K562 (cell line): Measurements from ENCODE around the gene CDT1. TPM values are rescaled to one million over a fixed set of nuclear protein-coding genes. Genes with fewer than 3 reads are reported as not detected.
A peak's percentile ranks its signal among the peaks of the same experiment; 100 is the strongest.

Experiments used
- E2F3 ChIP-seq: fragments of 250-450 bp; sonication (Bioruptor Pico); IDR thresholded peaks from 2 replicates; pipeline ENCODE4 v1.4.0; 2020; ENCODE audit warnings: mild to moderate bottlenecking
- IRF1 ChIP-seq: sonication (generic); formaldehyde crosslinking; IDR thresholded peaks from 2 replicates; pipeline ENCODE4 v1.8.0; 2022; ENCODE audit warnings: missing genetic modification reagents, mild to moderate bottlenecking, borderline replicate concordance
- NR4A1 ChIP-seq, 2 experiments: fragments of 250-450 bp in 1 of 2; fragments of 450-650 bp in 1 of 2; sonication (Bioruptor Pico) in 1 of 2; IDR thresholded peaks; 2 replicates each; pipeline versions ENCODE4 v1.4.0 to v1.6.1; 2016 to 2020; ENCODE audit warnings: mild to moderate bottlenecking in 2 of 2, missing compliant biosample characterization in 1 of 2, missing genetic modification characterization in 1 of 2, moderate library complexity in 1 of 2
- POLR2B ChIP-seq: fragments of 450-650 bp; IDR thresholded peaks from 2 replicates; pipeline ENCODE4 v1.6.1; 2018; ENCODE audit warnings: low read depth; ENCODE audit not compliant: partially characterized antibody
- REST ChIP-seq, 2 experiments: fragments of 450-650 bp; formaldehyde crosslinking in 1 of 2; IDR thresholded peaks; 2 replicates each; pipeline versions ENCODE4 v1.4.0 to v1.6.1; 2014 to 2020; ENCODE audit warnings: mild to moderate bottlenecking in 2 of 2, borderline replicate concordance in 1 of 2, low read depth in 1 of 2
- TFAP4 ChIP-seq: sonication (generic); formaldehyde crosslinking; IDR thresholded peaks from 2 replicates; pipeline ENCODE4 v1.8.0; 2022; ENCODE audit warnings: missing genetic modification reagents, mild to moderate bottlenecking, moderate library complexity, borderline replicate concordance
- ZNF589 ChIP-seq: fragments of 200-800 bp; sonication (Bioruptor generic); IDR thresholded peaks from 2 replicates; pipeline ENCODE4 v1.6.1; 2016; ENCODE audit warnings: low read depth, missing genetic modification characterization, missing compliant biosample characterization
- ZNF644 ChIP-seq: fragments of 200-800 bp; sonication (Bioruptor generic); IDR thresholded peaks from 2 replicates; pipeline ENCODE4 v1.6.1; 2016; ENCODE audit warnings: low read depth, missing genetic modification characterization, missing compliant biosample characterization
- polyA plus RNA-seq, 8 experiments: library from polyadenylated mRNA; depleted of rRNA in 4 of 8; stranded (reverse) in 5 of 8; unstranded in 3 of 8; fragments of >200 nt; fragmentation: Nextera tagmentation in 2 of 8; fragmentation: Illumina TruSeq in 1 of 8; extraction: Ambion mirVana in 2 of 8; extraction: Trizol in 1 of 8; gene quantifications; 2 replicates each; pipeline versions ENCODE4 v1.2.1 to v1.2.3, GENCODE V29; 2011 to 2014; ENCODE audit warnings: inconsistent platforms in 1 of 8, missing spikeins in 1 of 8
- total RNA-seq, 7 experiments: library from RNA; depleted of rRNA in 6 of 7; stranded (reverse); fragments of >200 nt in 6 of 7; fragmentation: Illumina TruSeq in 2 of 7; extraction: Trizol in 2 of 7; gene quantifications; 2 replicates each; pipeline versions ENCODE4 v1.2.1 to v1.2.3, GENCODE V29; 2011 to 2021; ENCODE audit warnings: low replicate concordance in 1 of 7

The CDT1 gene
- total and polyA plus RNA-seq, 9 of the 15 experiments (the other 6 are each of a cell fraction or from before 2014, with no cell fraction given): 0.92 to 178 (median 14.2) TPM

GRCh38 chr16:88773812-88774291 lies 29.7 kb upstream of the CDT1 start (continued):
- TF ChIP-seq TFAP4: peak; percentile 93
- TF ChIP-seq ZNF589 (CRISPR knock-in tag): peak; percentile 78
- peak; percentile 72; the same call in 1 of the 2 replicates for TF ChIP-seq ZNF644 (tag)
- TF ChIP-seq NR4A1 (CRISPR knock-in tag; IDR thresholded peaks at IDR 0.05): no peak
- peak; percentile 34; the same call in 1 of the 2 replicates for TF ChIP-seq NR4A1 (tag; IDR thresholded peaks at IDR 0.05)
- peak; percentile 59; the same call in 1 of the 2 replicates for TF ChIP-seq E2F3 (CRISPR knock-in tag)
- TF ChIP-seq REST (IDR thresholded peaks at IDR 0.05; ENCODE audit: borderline replicate concordance): peak; percentile 73
- TF ChIP-seq REST (CRISPR knock-in tag; IDR thresholded peaks at IDR 0.05; ENCODE audit: low read depth): peak; percentile 88; the same call in 1 of the 2 replicates
- TF ChIP-seq IRF1 (CRISPR knock-in tag): no peak
- TF ChIP-seq POLR2B: peak; percentile 43
